GM12873 (cell line): Measurements from ENCODE around the gene DUSP14.

Experiments
- CTCF ChIP-seq: IDR thresholded peaks from 2 replicates; pipeline ENCODE4 v1.5.1; 2012; ENCODE audit warnings: low read depth, mild to moderate bottlenecking, moderate library complexity, low read length, control low read depth; ENCODE audit not compliant: insufficient read depth; ENCODE audit errors: missing control alignments

The DUSP14 gene

DNA sequence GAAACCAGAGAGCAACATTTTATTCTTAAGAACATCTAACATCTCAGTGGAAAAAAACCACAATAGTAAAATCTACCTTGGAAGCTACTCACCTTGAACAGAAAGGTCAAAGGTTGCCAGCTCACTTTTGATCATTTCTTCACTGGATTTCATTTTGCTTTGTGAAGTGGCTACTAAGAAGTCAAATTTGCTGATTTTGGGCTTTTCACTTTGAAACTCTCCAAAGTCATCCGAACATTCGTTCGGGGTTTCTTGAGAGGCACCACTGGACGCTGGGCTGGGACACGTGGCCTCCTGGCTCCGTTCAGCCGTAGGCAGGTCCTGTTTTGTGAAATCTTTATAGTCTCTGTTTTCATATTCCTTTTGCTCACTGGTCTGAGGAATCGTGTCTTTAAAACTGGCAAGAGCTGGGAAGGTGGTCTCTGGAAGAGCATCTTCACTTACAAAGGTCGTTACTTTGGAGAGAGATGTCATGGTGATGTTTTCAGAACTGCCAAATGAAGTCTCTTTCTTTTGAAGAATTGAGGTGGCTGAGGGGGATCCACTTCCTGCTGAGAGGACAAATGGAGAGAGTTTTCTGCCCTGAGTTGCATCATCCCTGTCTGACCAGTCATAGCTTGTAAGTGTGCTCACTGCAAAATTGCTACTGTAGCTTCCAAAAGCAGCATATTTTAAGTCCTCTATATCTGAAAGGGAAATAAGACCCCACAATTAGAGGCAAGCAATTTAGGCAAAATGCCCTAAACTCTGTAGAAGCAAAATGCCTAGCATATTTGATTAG, 52.4 kb downstream of the DUSP14 start:
- no peak for TF ChIP-seq CTCF

GRCh38 chr17:37543637-37544052, 54.0 kb downstream of the DUSP14 start:
- TF ChIP-seq CTCF = no peak

GRCh38 chr17:37545486-37545885, 55.8 kb downstream of the DUSP14 start:
- TF ChIP-seq CTCF = no peak

- TF ChIP-seq CTCF = no peak
Observed at GRCh38 chr17:37546302-37546701, 56.6 kb downstream of the DUSP14 start.

GRCh38 chr17:37547986-37548385, 58.3 kb downstream of the DUSP14 start:
- TF ChIP-seq CTCF = no peak

- no peak for TF ChIP-seq CTCF
Observed at GRCh38 chr17:37551788-37552187, 62.1 kb downstream of the DUSP14 start.

DNA sequence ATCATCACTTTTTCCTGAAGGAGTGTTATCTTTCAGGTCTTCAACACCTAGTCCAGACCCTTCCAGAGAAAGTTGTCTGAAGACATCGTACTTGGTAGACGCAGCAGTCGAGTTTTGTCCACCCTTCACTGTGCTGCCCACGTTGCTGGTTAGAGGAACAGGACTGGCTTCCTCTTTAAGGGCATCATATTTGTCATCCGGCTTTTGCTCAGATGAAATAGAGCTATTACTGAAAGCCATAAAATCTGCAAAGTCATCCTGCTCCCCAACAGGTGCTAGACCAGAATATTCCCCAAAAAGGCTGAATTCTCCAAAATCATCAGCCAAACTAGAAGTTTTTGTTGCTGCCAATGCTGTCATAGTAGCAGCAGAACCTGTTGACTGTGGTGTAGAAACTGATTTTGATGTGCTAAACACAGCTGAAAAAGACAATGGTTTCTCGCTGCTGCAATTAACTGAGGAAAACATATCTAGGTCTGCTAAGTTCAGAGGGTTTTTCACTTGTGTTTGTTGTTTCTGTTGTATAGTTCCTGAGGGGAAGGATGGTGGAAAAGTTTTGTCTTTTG, 63.8 kb downstream of the DUSP14 start:
- no peak for TF ChIP-seq CTCF
